HG02759 (cell line): Measurements from ENCODE around the gene FLT4.

ENCODE experiments used
- ATAC-seq: cut with Tn5 transposase; IDR thresholded peaks from one replicate; pipeline ENCODE4 v1.9.1; 2021; ENCODE audit warnings: mild to moderate bottlenecking, moderate library complexity; ENCODE audit not compliant: unreplicated experiment

FLT4 gene

DNA sequence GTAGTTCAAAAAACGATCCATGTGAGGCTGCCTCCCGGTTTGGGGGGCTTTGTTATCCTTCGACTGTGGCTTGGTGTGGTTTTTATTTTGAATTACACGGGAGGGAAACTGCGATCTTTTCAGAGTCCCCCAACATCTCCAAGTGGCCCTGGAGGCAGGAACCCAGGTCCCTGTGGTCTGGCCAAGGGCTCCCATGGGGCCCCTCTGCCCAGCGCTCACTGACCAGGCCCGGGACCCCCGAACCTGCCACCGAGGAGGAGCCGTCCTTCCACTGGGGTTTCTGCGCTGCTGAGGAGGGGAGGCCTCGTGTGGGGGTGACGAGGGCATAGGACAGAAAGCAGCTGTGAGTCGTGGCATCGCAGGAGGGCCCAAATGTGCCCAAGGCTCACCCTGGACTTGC lies 40.0 kb downstream of the FLT4 start:
- ATAC-seq, result no peak

DNA sequence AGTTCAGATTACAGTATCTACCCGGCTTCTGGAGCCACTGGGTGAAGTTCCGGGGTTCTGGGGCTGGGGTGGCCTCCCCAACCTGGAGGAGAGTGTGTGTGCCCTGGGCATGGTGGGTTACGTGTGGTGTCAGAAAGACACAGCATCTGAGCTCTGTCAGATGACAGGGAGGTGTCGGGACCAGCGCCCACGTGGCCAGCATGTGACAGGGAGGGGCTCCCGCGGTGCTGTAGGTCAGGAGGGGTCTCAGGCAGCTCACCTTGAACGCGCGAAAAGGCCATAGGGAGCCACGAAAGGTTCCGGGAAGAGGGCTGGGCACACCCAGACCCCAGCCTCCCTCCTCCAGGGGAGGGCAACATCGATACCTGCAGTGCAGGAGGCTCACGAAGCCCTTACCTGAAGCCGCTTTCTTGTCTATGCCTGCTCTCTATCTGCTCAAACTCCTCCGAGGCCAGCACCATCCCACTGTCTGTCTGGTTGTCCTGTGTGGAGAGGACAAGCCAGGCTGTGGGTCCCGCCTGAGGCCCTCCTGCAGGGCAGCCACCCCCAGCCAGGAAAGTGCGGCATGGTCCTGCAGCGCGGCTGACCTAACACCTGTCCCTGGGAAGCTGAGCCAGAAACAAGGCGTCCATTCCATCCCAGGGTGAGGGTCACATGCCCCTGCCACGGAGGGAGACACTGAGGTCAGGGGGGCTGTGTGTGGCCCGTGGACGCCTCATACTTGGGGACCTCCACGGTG lies 40.7 kb downstream of the FLT4 start:
- no peak for ATAC-seq

DNA sequence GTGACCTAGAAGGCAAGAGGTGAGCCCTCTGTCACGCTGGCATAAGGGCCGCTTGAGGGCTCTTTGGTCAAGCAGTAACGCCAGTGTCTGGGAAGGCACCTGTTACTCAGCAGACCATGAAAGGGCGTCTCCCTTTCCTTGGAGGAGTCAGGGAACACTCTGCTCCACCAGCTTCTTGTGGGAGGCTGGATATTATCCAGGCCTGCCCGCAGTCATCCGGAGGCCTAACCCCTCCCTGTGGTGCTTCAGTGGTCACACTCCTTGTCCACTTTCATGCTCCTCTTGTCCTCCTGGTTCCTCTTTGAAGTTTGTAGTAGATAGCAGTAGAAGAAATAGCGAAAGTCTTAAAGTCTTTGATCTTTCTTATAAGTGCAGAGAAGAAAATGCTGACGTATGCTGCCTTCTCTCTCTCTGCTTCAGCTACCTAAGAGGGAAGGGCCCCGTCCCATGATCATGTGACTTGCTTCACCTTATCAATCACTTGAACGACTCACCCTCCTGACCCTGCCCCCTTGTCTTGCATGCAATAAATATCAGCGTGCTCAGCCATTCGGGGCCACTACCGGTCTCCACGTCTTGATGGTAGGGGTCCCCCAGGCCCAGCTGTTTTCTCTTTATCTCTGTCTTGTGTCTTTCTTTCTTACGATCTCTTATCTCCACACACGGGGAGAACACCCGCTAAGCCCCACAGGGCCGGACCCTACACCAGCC lies 41.4 kb downstream of the FLT4 start:
- ATAC-seq, result no peak

GRCh38 chr5:180606215-180606785 lies 43.1 kb downstream of the FLT4 start:
- no peak for ATAC-seq

GRCh38 chr5:180605554-180606214 lies 43.7 kb downstream of the FLT4 start:
- ATAC-seq, result no peak

- no peak for ATAC-seq
Measured at GRCh38 chr5:180604271-180604670, 45.1 kb downstream of the FLT4 start.

DNA sequence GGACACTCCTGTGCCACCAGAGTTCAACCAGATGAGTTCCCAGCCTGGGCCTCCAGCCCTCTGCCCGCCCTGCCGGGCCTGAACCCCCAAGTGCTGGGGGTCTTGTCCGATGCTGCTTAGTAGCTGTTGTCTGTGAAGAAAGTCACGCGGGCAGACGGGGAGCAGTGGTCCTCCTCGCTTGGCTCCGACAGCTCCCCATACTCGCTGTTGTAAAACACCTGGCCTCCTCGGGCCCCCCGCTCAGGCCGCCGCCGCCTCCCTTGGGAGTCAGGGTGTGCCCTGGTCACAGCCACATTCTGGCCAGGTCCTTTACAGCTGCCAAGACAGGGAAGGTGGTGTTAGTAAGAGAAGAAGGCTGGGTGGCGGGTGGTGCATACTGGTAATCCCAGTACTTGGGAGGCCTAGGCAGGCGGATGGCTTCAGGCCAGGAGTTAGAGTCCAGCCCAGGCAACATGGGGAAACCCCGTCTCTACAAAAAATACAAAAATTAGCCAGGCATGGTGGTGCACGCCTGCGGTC lies 46.3 kb downstream of the FLT4 start:
- no peak for ATAC-seq

DNA sequence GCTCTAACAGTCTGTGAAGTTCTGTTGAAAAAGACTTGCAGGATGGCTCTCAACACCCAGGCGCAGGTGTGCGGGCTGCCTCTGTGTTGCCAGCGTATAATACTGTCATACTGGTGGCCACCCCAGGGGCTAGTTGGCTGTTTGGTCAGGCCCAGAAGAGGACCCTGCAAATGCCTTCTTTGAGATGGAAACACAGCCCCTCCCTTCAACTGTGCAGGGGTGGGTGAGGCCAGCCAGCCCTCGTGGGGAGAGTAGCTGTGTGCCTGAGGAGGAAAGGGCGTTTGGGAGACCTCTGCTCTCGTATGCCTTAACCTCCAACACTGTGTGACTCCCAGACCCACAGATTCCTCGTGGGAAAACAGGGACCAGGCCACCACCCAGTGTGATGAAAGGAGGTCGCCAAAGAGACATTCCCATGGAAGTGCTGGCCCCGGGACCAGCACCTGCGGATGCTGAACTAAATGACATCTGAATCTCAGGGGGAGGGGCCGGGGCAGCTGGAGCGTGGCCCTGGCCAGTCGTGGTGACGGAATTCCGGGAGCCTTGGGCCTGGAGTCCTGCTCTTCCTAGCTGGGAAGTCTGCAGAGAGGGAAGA lies 46.8 kb downstream of the FLT4 start:
- no peak for ATAC-seq

DNA sequence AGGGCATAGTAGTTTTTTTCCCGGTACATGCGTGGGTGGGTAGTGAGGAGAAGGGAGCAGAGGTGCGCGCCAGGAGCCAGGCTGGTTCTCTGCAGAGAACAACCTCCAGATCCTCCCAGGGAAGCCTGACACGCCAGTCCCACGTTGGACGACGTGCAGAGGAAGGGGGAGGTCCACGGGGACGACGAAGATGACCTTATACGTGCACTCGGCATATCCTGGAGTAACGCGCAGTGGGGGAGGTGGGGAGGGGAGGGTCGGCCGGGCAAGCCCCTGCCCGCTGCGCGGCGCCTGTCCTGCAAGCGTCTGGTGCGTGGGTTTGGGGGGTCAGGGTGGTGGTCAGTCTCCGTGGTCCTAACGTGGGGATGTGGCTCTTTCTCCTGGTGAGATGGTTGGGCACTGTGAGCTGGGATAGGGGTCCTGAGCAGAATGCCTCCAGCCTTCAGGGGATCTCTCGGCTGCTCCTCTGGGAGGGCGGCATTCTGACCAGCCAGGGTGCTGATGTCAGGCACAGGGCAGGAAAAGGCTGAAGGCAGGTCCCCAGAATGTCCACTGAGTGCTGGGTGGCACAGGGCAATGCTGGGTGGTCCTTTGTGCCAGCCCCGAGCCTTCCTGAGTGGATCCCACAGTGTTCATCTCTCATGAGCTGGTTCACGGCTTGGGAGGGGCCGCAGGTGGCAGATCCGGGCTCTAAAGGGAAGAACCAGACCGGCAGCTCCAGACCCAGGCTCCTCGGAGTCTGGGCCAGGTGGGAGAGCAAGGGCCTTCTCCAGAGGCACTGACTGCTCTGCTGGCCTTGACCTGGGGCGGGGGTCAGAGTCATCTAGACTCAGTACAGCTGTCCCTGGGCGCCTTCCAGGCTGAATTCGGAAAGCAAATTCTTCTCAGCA lies 47.6 kb downstream of the FLT4 start:
- ATAC-seq, result no peak

GRCh38 chr5:180600554-180601041 lies 48.8 kb downstream of the FLT4 start:
- no peak for ATAC-seq

GRCh38 chr5:180599981-180600553 lies 49.3 kb downstream of the FLT4 start:
- ATAC-seq, result no peak

DNA sequence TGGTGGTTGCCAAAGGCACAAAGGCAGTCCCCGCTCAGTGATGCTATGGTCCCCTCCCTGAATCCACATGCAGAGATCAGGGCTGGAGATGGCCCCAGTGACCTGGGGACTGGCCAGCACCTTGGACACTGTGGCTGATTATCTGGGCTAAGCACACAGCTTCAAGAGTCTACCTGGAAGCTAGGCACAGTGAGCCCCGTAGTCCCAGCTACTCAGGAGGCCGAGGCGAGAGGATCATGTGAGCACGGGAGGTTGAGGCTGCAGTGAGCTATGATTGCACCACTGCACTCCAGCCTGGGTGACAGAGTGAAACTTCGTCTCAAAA lies 49.8 kb downstream of the FLT4 start:
- no peak for ATAC-seq

DNA sequence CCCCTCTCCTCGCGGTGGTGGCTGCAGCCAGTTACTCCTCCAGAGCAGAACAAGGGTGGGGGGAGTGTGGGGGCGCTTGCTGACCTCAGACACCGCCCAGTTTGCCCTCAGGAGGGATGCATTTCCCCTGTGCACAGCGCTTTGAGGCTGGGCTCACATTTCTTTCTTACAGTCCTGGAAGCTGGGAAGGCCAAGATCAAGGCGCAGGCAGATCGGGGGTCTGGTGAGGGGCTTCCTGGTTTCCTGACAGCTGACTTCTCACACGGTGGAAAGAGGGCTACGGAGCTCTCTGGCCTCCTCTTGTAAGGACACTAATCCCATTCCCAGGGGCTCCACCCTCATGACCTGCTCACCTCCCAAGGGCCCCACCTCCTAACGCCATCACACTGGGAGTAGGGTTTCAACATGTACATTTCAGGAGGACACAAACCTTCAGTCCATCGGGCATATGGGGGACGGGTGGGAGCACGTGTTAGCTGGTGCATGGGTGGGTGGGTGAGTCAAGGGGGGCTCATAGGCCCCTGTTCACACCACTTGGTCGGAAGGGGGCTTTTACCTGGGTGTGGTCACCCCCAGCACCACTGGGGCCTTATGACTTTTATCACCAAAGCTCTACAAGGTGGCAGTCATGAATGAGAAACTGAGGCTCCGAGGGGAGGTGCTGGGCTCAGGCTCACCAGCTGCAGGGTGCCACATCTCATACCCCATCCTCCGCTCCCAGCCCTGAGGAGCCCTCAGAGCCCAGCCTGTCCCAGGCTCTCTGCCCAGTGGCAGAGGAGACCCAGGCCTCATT lies 50.4 kb downstream of the FLT4 start:
- ATAC-seq, result no peak

- ATAC-seq, result no peak
Measured at GRCh38 chr5:180598316-180598701, 51.1 kb downstream of the FLT4 start.

DNA sequence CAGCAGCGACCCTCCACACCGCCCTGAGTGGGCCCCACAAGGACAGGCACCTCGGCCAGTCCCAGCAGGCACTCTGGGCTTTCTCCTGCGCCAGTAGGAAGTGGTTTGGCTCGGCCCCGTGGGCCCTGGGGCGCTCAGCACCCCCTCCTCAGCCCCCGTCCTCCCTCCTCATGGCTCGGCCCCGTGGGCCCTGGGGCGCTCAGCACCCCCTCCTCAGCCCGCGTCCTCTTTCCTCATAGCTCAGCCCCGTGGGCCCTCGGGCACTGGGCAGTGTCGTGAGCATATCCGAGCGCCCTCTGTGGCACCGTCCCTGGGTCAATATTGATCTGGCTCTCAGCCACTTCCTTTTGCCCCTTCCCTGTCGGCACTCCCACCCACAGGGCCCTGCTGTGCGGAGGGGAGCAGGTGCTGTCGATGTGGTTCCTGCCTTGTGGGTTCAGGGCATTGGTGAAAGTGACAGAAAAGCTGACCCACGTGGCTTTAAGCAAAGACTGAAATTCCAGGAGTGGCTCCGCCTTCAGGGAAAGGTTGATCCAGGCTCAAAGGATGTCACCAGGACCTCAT lies 52.6 kb downstream of the FLT4 start:
- no peak for ATAC-seq

GRCh38 chr5:180596115-180596667 lies 53.2 kb downstream of the FLT4 start:
- ATAC-seq, result no peak

- no peak for ATAC-seq
Measured at GRCh38 chr5:180595381-180596114, 53.9 kb downstream of the FLT4 start.

- no peak for ATAC-seq
Measured at GRCh38 chr5:180595046-180595379, 54.4 kb downstream of the FLT4 start.
